HG03135 (cell line): ENCODE data around the gene MCTP2.
A peak's percentile ranks its signal among the peaks of the same experiment; 100 is the strongest.

Source experiments
- ATAC-seq: cut with Tn5 transposase; IDR thresholded peaks from one replicate; pipeline ENCODE4 v1.9.1; 2021; ENCODE audit warnings: mild to moderate bottlenecking, moderate library complexity; ENCODE audit not compliant: unreplicated experiment

The MCTP2 gene

GRCh38 chr15:94230883-94231722 lies at the start of gene MCTP2:
TSS of gene MCTP2 (plus strand) at chr15:94231561. CDS start at chr15:94298266, 66,705 bp downstream.
- peak; percentile 70 for ATAC-seq

- no peak for ATAC-seq
Observed at GRCh38 chr15:94182883-94183282, 48.5 kb upstream of the MCTP2 start.

- no peak for ATAC-seq
Observed at GRCh38 chr15:94185547-94186236, 45.7 kb upstream of the MCTP2 start.

GRCh38 chr15:94186770-94187331 lies 44.5 kb upstream of the MCTP2 start:
- ATAC-seq, result no peak

- no peak for ATAC-seq
Observed at GRCh38 chr15:94193906-94194305, 37.5 kb upstream of the MCTP2 start.

- ATAC-seq, result no peak
Observed at GRCh38 chr15:94196531-94196930, 34.8 kb upstream of the MCTP2 start.

GRCh38 chr15:94198633-94199032 lies 32.7 kb upstream of the MCTP2 start:
- ATAC-seq, result no peak

- ATAC-seq, result no peak
Observed at GRCh38 chr15:94199725-94200124, 31.6 kb upstream of the MCTP2 start.

GRCh38 chr15:94203306-94203705 lies 28.1 kb upstream of the MCTP2 start:
- ATAC-seq, result no peak

GRCh38 chr15:94205366-94205765 lies 26.0 kb upstream of the MCTP2 start:
- ATAC-seq, result no peak

- no peak for ATAC-seq
Observed at GRCh38 chr15:94206463-94207167, 24.7 kb upstream of the MCTP2 start.

- no peak for ATAC-seq
Observed at GRCh38 chr15:94212291-94212690, 19.1 kb upstream of the MCTP2 start.

GRCh38 chr15:94225616-94226015 lies 5.7 kb upstream of the MCTP2 start:
- no peak for ATAC-seq

- ATAC-seq, result no peak
Observed at GRCh38 chr15:94228611-94229010, 2.8 kb upstream of the MCTP2 start.

- peak; percentile 63 for ATAC-seq
Observed at GRCh38 chr15:94229591-94230369, 1.6 kb upstream of the MCTP2 start.

- ATAC-seq, result no peak
Observed at GRCh38 chr15:94230431-94230882, 904 bp upstream of the MCTP2 start.

- ATAC-seq, result peak; percentile 25
Observed at GRCh38 chr15:94231723-94232468, 535 bp downstream of the MCTP2 start.

GRCh38 chr15:94233441-94233840 lies 2.1 kb downstream of the MCTP2 start:
- ATAC-seq, result no peak

GRCh38 chr15:94234300-94234699 lies 2.9 kb downstream of the MCTP2 start:
- ATAC-seq, result no peak

GRCh38 chr15:94235041-94235440 lies 3.7 kb downstream of the MCTP2 start:
- ATAC-seq, result no peak
